Measurements from ENCODE around the gene EAF1.
"Not testable (repeated sequence)": the region's sequence is repeated elsewhere in the genome, so short reads cannot be mapped to it uniquely, and the experiment has no call there.

The EAF1 gene

GRCh38 chr3:15470849-15471248 lies 43.5 kb downstream of the EAF1 start:
- Histone ChIP-seq H3K27me3 (ENCODE audit: control insufficient read depth in 1 of 2, insufficient read depth in 2 of 2, low read length in 2 of 2) (no peaks in the 10 kb centered on the region), H3K9me3 (ENCODE audit: low read length) (no peaks in the 10 kb centered on the region), H3K4me3 (ENCODE audit: low read depth in 1 of 2, low read length in 2 of 2) (no peak overlapping the region), H3K36me3 (ENCODE audit: insufficient read depth, low read length) (no peaks in the 10 kb centered on the region), H3K9ac (ENCODE audit: low read length) (no peak overlapping the region), H3K27ac (ENCODE audit: low read depth, low read length) (no peak overlapping the region), H3K4me1 (ENCODE audit: insufficient read depth, low read length) (no peaks in the 10 kb centered on the region)

- H3K27me3 ChIP-seq (ENCODE audit: control insufficient read depth in 1 of 2, insufficient read depth in 2 of 2, low read length in 2 of 2): no peaks in the 10 kb centered on the region
- no peaks in the 10 kb centered on the region for H3K9me3 ChIP-seq (ENCODE audit: low read length)
- no peaks in the 10 kb centered on the region for H3K36me3 ChIP-seq (ENCODE audit: insufficient read depth, low read length)
- no peak overlapping the region for H3K4me3 ChIP-seq (ENCODE audit: low read depth in 1 of 2, low read length in 2 of 2)
- no peaks in the 10 kb centered on the region for H3K4me1 ChIP-seq (ENCODE audit: insufficient read depth, low read length)
- no peak overlapping the region for H3K9ac ChIP-seq (ENCODE audit: low read length)
- H3K27ac ChIP-seq (ENCODE audit: low read depth, low read length): no peak overlapping the region
Measured at GRCh38 chr3:15471861-15472260, 44.5 kb downstream of the EAF1 start.

GRCh38 chr3:15475161-15475560 lies 47.8 kb downstream of the EAF1 start:
- Histone ChIP-seq H3K36me3 (ENCODE audit: insufficient read depth, low read length) (no peaks in the 10 kb centered on the region), H3K27ac (ENCODE audit: low read depth, low read length) (no peak overlapping the region), H3K27me3 (ENCODE audit: control insufficient read depth in 1 of 2, insufficient read depth in 2 of 2, low read length in 2 of 2) (no peaks in the 10 kb centered on the region), H3K4me3 (ENCODE audit: low read depth in 1 of 2, low read length in 2 of 2) (no peak overlapping the region), H3K9ac (ENCODE audit: low read length) (no peak overlapping the region), H3K9me3 (ENCODE audit: low read length) (no peaks in the 10 kb centered on the region), H3K4me1 (ENCODE audit: insufficient read depth, low read length) (no peaks in the 10 kb centered on the region)

- Histone ChIP-seq H3K4me1 (ENCODE audit: insufficient read depth, low read length) (no peaks in the 10 kb centered on the region), H3K36me3 (ENCODE audit: insufficient read depth, low read length) (no peaks in the 10 kb centered on the region), H3K27me3 (ENCODE audit: control insufficient read depth in 1 of 2, insufficient read depth in 2 of 2, low read length in 2 of 2) (no peaks in the 10 kb centered on the region), H3K9me3 (ENCODE audit: low read length) (no peaks in the 10 kb centered on the region), H3K4me3 (ENCODE audit: low read depth in 1 of 2, low read length in 2 of 2) (no peak overlapping the region), H3K9ac (ENCODE audit: low read length) (no peak overlapping the region), H3K27ac (ENCODE audit: low read depth, low read length) (no peak overlapping the region)
Measured at GRCh38 chr3:15476378-15476777, 49.0 kb downstream of the EAF1 start.

- no peaks in the 10 kb centered on the region for H3K36me3 ChIP-seq (ENCODE audit: insufficient read depth, low read length)
- no peak overlapping the region for H3K27ac ChIP-seq (ENCODE audit: low read depth, low read length)
- H3K4me1 ChIP-seq (ENCODE audit: insufficient read depth, low read length): no peaks in the 10 kb centered on the region
- H3K9ac ChIP-seq (ENCODE audit: low read length): no peak overlapping the region
- no peaks in the 10 kb centered on the region for H3K9me3 ChIP-seq (ENCODE audit: low read length)
- H3K4me3 ChIP-seq (ENCODE audit: low read depth in 1 of 2, low read length in 2 of 2): no peak overlapping the region
- no peaks in the 10 kb centered on the region for H3K27me3 ChIP-seq (ENCODE audit: control insufficient read depth in 1 of 2, insufficient read depth in 2 of 2, low read length in 2 of 2)
Measured at GRCh38 chr3:15477951-15478639, 50.7 kb downstream of the EAF1 start.

GRCh38 chr3:15478640-15478979 lies 51.2 kb downstream of the EAF1 start:
- H3K27ac ChIP-seq (ENCODE audit: low read depth, low read length): no peak overlapping the region
- H3K9ac ChIP-seq (ENCODE audit: low read length): no peak overlapping the region
- no peaks in the 10 kb centered on the region for H3K27me3 ChIP-seq (ENCODE audit: control insufficient read depth in 1 of 2, insufficient read depth in 2 of 2, low read length in 2 of 2)
- no peaks in the 10 kb centered on the region for H3K36me3 ChIP-seq (ENCODE audit: insufficient read depth, low read length)
- no peaks in the 10 kb centered on the region for H3K4me1 ChIP-seq (ENCODE audit: insufficient read depth, low read length)
- no peak overlapping the region for H3K4me3 ChIP-seq (ENCODE audit: low read depth in 1 of 2, low read length in 2 of 2)
- no peaks in the 10 kb centered on the region for H3K9me3 ChIP-seq (ENCODE audit: low read length)

GRCh38 chr3:15479400-15480224 lies 52.2 kb downstream of the EAF1 start:
- H3K27ac ChIP-seq (ENCODE audit: low read depth, low read length): no peak overlapping the region
- H3K4me1 ChIP-seq (ENCODE audit: insufficient read depth, low read length): no peaks in the 10 kb centered on the region
- no peak overlapping the region for H3K4me3 ChIP-seq (ENCODE audit: low read depth in 1 of 2, low read length in 2 of 2)
- H3K36me3 ChIP-seq (ENCODE audit: insufficient read depth, low read length): no peaks in the 10 kb centered on the region
- no peaks in the 10 kb centered on the region for H3K27me3 ChIP-seq (ENCODE audit: control insufficient read depth in 1 of 2, insufficient read depth in 2 of 2, low read length in 2 of 2)
- no peaks in the 10 kb centered on the region for H3K9me3 ChIP-seq (ENCODE audit: low read length)
- H3K9ac ChIP-seq (ENCODE audit: low read length): no peak overlapping the region

- not testable (repeated sequence) for H3K4me3 ChIP-seq (ENCODE audit: low read depth in 1 of 2, low read length in 2 of 2); H3K27ac ChIP-seq (ENCODE audit: low read depth, low read length); H3K27me3 ChIP-seq (ENCODE audit: control insufficient read depth in 1 of 2, insufficient read depth in 2 of 2, low read length in 2 of 2); H3K9me3 ChIP-seq (ENCODE audit: low read length); H3K4me1 ChIP-seq (ENCODE audit: insufficient read depth, low read length); H3K9ac ChIP-seq (ENCODE audit: low read length)
- H3K36me3 ChIP-seq (ENCODE audit: insufficient read depth, low read length): peaks cover 11% of the 10 kb centered on the region
Measured at GRCh38 chr3:15484551-15484950, 57.2 kb downstream of the EAF1 start.

- no peak overlapping the region for H3K4me3 ChIP-seq (ENCODE audit: low read depth in 1 of 2, low read length in 2 of 2)
- H3K27me3 ChIP-seq (ENCODE audit: control insufficient read depth in 1 of 2, insufficient read depth in 2 of 2, low read length in 2 of 2): no peaks in the 10 kb centered on the region
- no peak overlapping the region for H3K9ac ChIP-seq (ENCODE audit: low read length)
- no peaks in the 10 kb centered on the region for H3K9me3 ChIP-seq (ENCODE audit: low read length)
- H3K27ac ChIP-seq (ENCODE audit: low read depth, low read length): no peak overlapping the region
- H3K4me1 ChIP-seq (ENCODE audit: insufficient read depth, low read length): no peaks in the 10 kb centered on the region
- H3K36me3 ChIP-seq (ENCODE audit: insufficient read depth, low read length): peaks cover 11% of the 10 kb centered on the region
Measured at GRCh38 chr3:15486020-15486419, 58.6 kb downstream of the EAF1 start.

GRCh38 chr3:15486979-15487378 lies 59.6 kb downstream of the EAF1 start:
- Histone ChIP-seq H3K4me1 (ENCODE audit: insufficient read depth, low read length) (no peaks in the 10 kb centered on the region), H3K9me3 (ENCODE audit: low read length) (no peaks in the 10 kb centered on the region), H3K4me3 (ENCODE audit: low read depth in 1 of 2, low read length in 2 of 2) (no peak overlapping the region), H3K36me3 (ENCODE audit: insufficient read depth, low read length) (peaks cover 11% of the 10 kb centered on the region), H3K27ac (ENCODE audit: low read depth, low read length) (no peak overlapping the region), H3K27me3 (ENCODE audit: control insufficient read depth in 1 of 2, insufficient read depth in 2 of 2, low read length in 2 of 2) (no peaks in the 10 kb centered on the region), H3K9ac (ENCODE audit: low read length) (no peak overlapping the region)

- Histone ChIP-seq H3K4me1 (ENCODE audit: insufficient read depth, low read length) (no peaks in the 10 kb centered on the region), H3K27me3 (ENCODE audit: control insufficient read depth in 1 of 2, insufficient read depth in 2 of 2, low read length in 2 of 2) (no peaks in the 10 kb centered on the region), H3K9ac (ENCODE audit: low read length) (no peak overlapping the region), H3K36me3 (ENCODE audit: insufficient read depth, low read length) (peaks cover 11% of the 10 kb centered on the region), H3K4me3 (ENCODE audit: low read depth in 1 of 2, low read length in 2 of 2) (no peak overlapping the region), H3K9me3 (ENCODE audit: low read length) (no peaks in the 10 kb centered on the region), H3K27ac (ENCODE audit: low read depth, low read length) (no peak overlapping the region)
Measured at GRCh38 chr3:15488002-15488401, 60.6 kb downstream of the EAF1 start.

- Histone ChIP-seq H3K9ac (ENCODE audit: low read length) (no peak overlapping the region), H3K27ac (ENCODE audit: low read depth, low read length) (no peak overlapping the region), H3K36me3 (ENCODE audit: insufficient read depth, low read length) (peaks cover 11% of the 10 kb centered on the region)
Measured at GRCh38 chr3:15490158-15490557, 62.8 kb downstream of the EAF1 start.

More at GRCh38 chr3:15490158-15490557, 62.8 kb downstream of the EAF1 start:
- Histone ChIP-seq H3K4me3 (ENCODE audit: low read depth in 1 of 2, low read length in 2 of 2) (no peak overlapping the region), H3K27me3 (ENCODE audit: control insufficient read depth in 1 of 2, insufficient read depth in 2 of 2, low read length in 2 of 2) (no peaks in the 10 kb centered on the region), H3K9me3 (ENCODE audit: low read length) (no peaks in the 10 kb centered on the region), H3K4me1 (ENCODE audit: insufficient read depth, low read length) (peaks cover 7% of the 10 kb centered on the region)

All from muscle layer of colon (tissue), 2 donors.